ENCODE data around the gene NINJ1.
A peak's percentile ranks its signal among the peaks of the same experiment; 100 is the strongest.
"Not testable (repeated sequence)": the region's sequence is repeated elsewhere in the genome, so short reads cannot be mapped to it uniquely, and the experiment has no call there.

The NINJ1 gene

GRCh38 chr9:93159601-93160471, 25.8 kb upstream of the NINJ1 start:
- DNase-seq (ENCODE audit: low spot score) = peak; percentile 55

GRCh38 chr9:93156475-93157008, 22.5 kb upstream of the NINJ1 start:
- DNase-seq (ENCODE audit: low spot score) = no peak

- DNase-seq (ENCODE audit: low spot score) = peak; percentile 79
These were observed 21.8 kb upstream of the NINJ1 start for GRCh38 chr9:93155716-93156474.

- no peak for DNase-seq (ENCODE audit: low spot score)
These were observed 20.3 kb upstream of the NINJ1 start for GRCh38 chr9:93154293-93154903.

- no peak for DNase-seq (ENCODE audit: low spot score)
These were observed 17.2 kb upstream of the NINJ1 start for GRCh38 chr9:93151097-93151784.

- DNase-seq (ENCODE audit: low spot score) = no peak
These were observed 15.3 kb upstream of the NINJ1 start for GRCh38 chr9:93149361-93149760.

GRCh38 chr9:93148721-93149120, 14.7 kb upstream of the NINJ1 start:
- no peak for DNase-seq (ENCODE audit: low spot score)

GRCh38 chr9:93147632-93148031, 13.6 kb upstream of the NINJ1 start:
- DNase-seq (ENCODE audit: low spot score) = no peak

GRCh38 chr9:93146696-93147095, 12.6 kb upstream of the NINJ1 start:
- DNase-seq (ENCODE audit: low spot score) = not testable (repeated sequence)

GRCh38 chr9:93143830-93144530, 9.9 kb upstream of the NINJ1 start:
- peak; percentile 97 for DNase-seq (ENCODE audit: low spot score)

GRCh38 chr9:93141771-93142483, 7.9 kb upstream of the NINJ1 start:
- no peak for DNase-seq (ENCODE audit: low spot score)

- DNase-seq (ENCODE audit: low spot score) = no peak
These were observed 5.5 kb upstream of the NINJ1 start for GRCh38 chr9:93139365-93140182.

GRCh38 chr9:93138171-93138764, 4.2 kb upstream of the NINJ1 start:
- no peak for DNase-seq (ENCODE audit: low spot score)

GRCh38 chr9:93137362-93137761, 3.3 kb upstream of the NINJ1 start:
- DNase-seq (ENCODE audit: low spot score) = no peak

GRCh38 chr9:93136011-93136440, 2.0 kb upstream of the NINJ1 start:
- DNase-seq (ENCODE audit: low spot score) = no peak

GRCh38 chr9:93134740-93135444, 841 bp upstream of the NINJ1 start:
- DNase-seq (ENCODE audit: low spot score) = no peak

- no peak for DNase-seq (ENCODE audit: low spot score)
These were observed 403 bp downstream of the NINJ1 start for GRCh38 chr9:93133681-93134014.

GRCh38 chr9:93132946-93133680, 938 bp downstream of the NINJ1 start:
- DNase-seq (ENCODE audit: low spot score) = no peak
